ENCODE measurements around the gene RAB3D.
A peak's percentile ranks its signal among the peaks of the same experiment; 100 is the strongest.

Gene RAB3D

DNA sequence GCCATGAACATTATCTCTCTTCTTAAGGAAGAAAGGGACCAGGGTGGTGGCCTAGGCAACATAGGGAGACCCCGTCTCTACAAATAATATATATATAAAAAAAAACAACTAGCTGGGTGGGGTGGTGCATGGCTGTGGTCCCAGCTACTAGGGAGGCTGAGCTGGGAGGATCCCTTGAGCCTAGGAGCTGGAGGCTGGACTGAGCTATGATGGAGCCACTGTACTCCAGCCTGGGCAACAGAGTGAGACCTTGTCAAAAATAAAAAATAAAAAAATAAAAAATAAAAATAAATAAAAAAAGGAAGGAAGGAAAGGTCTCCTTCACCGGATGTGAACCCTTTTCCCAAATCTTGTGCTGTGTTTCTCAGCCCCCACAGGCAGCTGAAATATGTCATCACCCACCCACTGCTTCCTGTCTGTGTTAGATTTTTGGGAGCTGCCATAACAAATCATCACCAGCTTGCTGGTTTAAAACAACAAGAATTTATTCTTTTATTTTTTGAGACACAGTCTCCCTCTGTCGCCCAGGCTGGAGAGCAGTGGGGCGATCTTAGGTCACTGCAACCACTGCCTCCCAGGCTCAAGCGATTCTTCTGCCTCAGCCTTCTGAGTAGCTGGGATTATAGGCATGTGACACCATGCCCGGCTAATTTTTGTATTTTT is 53.0 kb downstream of the RAB3D start:
- Mint-ChIP-seq H3K27ac (no peak overlapping the region), H3K4me1 (no peaks in the 10 kb centered on the region), H3K27me3 (peaks cover 5% of the 10 kb centered on the region), H3K36me3 (no peaks in the 10 kb centered on the region), H3K4me3 (no peak overlapping the region), H3K9me3 (no peaks in the 10 kb centered on the region)
- no peak for ATAC-seq (ENCODE audit: low read depth)
- DNase-seq (ENCODE audit: low spot score in 2 of 2) = no peak

DNA sequence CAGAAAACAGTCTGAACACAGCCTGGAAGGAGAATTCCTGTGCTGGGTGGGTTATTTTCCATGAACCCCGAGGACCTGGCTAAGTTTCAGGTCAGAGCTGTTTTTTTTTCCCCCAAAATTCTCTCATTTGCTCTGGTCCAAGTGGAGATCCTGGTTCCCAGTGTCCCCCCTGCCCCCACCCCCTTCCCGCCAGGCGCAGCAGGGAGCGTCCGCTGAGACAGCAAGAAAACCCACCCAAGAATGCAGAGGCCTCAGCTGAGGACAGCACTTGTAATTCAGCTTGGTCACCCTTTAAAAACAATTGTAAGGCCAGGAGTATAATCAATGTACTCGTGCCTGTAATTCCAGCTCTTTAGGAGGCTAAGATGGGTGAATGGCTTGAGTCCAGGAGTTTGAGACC is 54.9 kb downstream of the RAB3D start:
- H3K9me3 Mint-ChIP-seq = peaks cover 2% of the 10 kb centered on the region
- peaks cover 7% of the 10 kb centered on the region for H3K27me3 Mint-ChIP-seq

DNA sequence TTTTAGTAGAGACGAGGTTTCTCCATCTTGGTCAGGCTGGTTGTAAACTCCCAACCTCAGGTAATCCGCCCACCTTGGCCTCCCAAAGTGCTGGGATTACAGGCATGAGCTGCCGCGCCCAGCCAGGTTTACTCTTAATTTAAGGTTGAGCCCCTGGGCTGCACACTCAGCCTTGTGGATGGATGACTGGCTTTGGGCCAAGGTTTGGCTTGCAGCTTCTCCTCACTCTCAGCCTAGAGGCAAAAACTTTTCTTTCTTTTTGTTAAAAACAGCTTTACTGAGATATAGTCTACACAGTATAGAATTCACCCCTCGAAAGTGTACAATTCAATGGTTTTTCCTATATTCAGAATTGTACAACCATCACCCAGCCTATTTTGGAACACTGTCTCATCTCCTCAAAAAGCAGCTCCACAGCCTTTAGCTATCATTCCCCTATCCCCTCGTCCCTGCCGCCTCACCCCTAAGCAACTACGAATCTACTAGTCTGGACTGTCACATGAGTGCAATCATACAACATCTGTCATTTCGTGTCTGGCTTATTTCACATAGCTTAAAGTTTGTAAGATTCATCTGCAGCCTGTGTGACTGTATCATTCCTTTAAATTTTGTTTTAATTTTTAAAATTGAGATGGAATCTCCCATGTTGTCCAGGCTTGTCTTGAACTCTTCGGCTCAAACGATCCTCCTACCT is 58.0 kb downstream of the RAB3D start:
- DNase-seq (ENCODE audit: low spot score in 2 of 2) (no peak), ATAC-seq (ENCODE audit: low read depth) (no peak)
- Mint-ChIP-seq H3K4me3 (no peak overlapping the region), H3K9me3 (peaks cover 5% of the 10 kb centered on the region), H3K4me1 (peaks cover 3% of the 10 kb centered on the region), H3K36me3 (peaks cover 3% of the 10 kb centered on the region), H3K27me3 (peaks cover 3% of the 10 kb centered on the region), H3K27ac (no peak overlapping the region)

More for the DNA sequence above, 54.9 kb downstream of the RAB3D start:
- ATAC-seq (ENCODE audit: low read depth) (no peak), DNase-seq (ENCODE audit: low spot score in 2 of 2) (no peak)
- Mint-ChIP-seq H3K27ac (no peak overlapping the region), H3K4me1 (peaks cover 3% of the 10 kb centered on the region), H3K36me3 (no peaks in the 10 kb centered on the region), H3K4me3 (no peak overlapping the region)

DNA sequence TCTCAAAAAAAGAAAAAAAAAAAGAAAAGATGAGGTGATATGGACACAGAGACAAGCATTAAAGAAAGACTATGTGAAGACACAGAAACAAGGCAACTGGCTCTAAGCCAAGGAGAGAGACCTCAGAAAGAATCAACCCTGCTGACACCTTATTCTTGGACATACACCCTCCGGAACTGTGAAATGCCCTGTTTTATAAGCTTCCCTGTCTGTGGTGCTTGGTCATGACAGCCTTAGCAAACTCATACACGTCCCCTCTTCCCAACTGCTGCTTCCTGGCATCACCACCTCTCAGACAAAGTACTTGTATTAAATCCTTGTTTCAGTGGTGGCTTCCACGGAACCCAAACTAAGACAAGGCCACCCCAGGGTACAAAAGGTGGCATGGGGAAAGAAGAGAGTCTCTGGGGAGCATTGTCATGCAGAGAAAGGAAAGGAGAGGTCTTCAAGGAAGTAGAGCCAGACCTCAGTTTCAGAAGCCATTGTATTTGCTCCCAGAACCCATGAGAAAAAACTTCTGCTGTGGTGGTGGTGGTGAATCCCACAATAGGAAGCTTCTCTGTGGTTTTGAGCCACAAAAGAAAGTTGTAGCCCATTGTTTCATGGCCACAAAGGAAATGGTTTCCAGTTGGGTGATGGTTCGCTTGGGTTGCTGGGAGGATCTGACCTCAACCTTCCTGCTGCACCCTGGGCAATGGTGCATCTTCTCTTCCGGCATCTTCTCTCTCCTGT is 59.8 kb downstream of the RAB3D start:
- Mint-ChIP-seq H3K9me3 (peaks cover 5% of the 10 kb centered on the region), H3K4me3 (no peak overlapping the region), H3K4me1 (peaks cover 3% of the 10 kb centered on the region), H3K27me3 (peaks cover 3% of the 10 kb centered on the region), H3K27ac (no peak overlapping the region), H3K36me3 (peaks cover 3% of the 10 kb centered on the region)
- ATAC-seq (ENCODE audit: low read depth) (peak; percentile 22), DNase-seq (ENCODE audit: low spot score in 2 of 2) (no peak)

DNA sequence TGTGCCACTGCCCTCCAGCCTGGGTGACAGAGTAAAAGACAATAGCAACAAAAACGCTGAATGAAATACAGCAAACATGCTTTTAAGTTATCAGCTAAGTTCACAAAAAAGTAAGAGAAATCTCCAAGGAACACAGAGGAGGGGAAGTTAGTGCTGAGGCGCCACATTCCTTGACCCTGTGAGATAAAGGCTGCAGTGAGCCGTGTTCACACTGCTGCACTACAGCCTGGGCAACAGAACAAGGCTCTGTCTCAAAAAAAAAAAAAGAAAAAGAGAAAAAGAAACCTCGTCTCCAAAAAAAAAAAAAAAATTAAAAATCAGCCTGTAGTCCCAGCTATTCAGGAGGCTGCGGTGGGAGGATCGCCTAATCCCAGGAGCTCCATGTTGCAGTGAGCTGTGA is 60.8 kb downstream of the RAB3D start:
- peaks cover 3% of the 10 kb centered on the region for H3K27me3 Mint-ChIP-seq
- H3K9me3 Mint-ChIP-seq = peaks cover 5% of the 10 kb centered on the region
- H3K4me1 Mint-ChIP-seq = peaks cover 3% of the 10 kb centered on the region
- peaks cover 3% of the 10 kb centered on the region for H3K36me3 Mint-ChIP-seq
- no peak overlapping the region for H3K4me3 Mint-ChIP-seq
- ATAC-seq (ENCODE audit: low read depth) (no peak), DNase-seq (ENCODE audit: low spot score in 2 of 2) (no peak)
- no peak overlapping the region for H3K27ac Mint-ChIP-seq

DNA sequence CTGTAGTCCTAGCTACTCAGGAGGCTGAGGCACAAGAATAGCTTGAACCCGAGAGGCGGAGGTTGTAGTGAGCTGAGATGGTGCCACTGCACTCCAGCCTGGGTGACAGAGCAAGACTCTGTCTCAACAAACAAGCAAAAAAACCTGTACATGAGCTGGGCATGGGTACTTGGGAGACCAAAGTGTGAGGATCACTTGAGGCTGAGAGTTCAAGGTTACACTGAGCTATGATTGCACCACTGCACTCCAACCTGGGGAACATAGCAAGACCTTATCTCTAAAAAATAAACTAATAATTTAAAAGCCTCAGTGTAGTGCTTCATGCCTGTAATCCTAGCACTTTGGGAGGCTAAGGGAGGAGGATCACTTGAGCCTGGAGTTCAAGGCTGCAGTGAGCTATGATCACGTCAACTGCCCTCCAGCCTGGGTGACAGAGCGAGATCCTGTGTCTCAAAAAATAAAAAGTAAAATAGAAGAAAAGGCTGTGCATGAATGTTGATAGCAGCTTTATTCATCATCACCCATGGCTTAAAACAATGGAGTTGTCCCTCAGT is 64.8 kb downstream of the RAB3D start:
- Mint-ChIP-seq H3K27ac (no peak overlapping the region), H3K4me1 (peaks cover 2% of the 10 kb centered on the region), H3K36me3 (peaks cover 4% of the 10 kb centered on the region), H3K9me3 (peaks cover 4% of the 10 kb centered on the region), H3K27me3 (peaks cover 2% of the 10 kb centered on the region), H3K4me3 (no peak overlapping the region)
- DNase-seq (ENCODE audit: low spot score in 2 of 2) (no peak), ATAC-seq (ENCODE audit: low read depth) (no peak)

DNA sequence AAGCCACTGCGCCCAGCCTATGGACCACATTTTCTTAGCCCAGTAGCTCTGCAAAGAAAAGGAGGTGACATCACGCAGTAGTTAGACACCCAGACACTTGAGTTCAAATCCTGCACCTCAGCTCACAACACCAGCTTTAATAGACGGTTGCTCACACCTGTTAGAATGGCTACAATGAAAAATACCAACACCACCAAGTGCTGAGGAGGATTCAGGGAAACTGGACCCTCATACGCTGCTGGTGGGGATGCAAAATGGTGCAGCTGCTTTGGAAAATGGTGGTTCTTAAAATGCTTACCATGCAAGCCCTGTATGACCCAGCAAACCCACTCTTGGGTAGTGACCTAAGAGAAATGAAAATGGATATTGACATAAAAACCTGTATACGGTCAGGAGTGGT is 65.5 kb downstream of the RAB3D start:
- ATAC-seq (ENCODE audit: low read depth) (no peak), DNase-seq (ENCODE audit: low spot score in 2 of 2) (no peak)
- peaks cover 3% of the 10 kb centered on the region for H3K27me3 Mint-ChIP-seq
- H3K36me3 Mint-ChIP-seq = peaks cover 4% of the 10 kb centered on the region
- H3K9me3 Mint-ChIP-seq = peaks cover 2% of the 10 kb centered on the region
- no peaks in the 10 kb centered on the region for H3K4me1 Mint-ChIP-seq
- no peak overlapping the region for H3K4me3 Mint-ChIP-seq
- H3K27ac Mint-ChIP-seq = no peak overlapping the region

DNA sequence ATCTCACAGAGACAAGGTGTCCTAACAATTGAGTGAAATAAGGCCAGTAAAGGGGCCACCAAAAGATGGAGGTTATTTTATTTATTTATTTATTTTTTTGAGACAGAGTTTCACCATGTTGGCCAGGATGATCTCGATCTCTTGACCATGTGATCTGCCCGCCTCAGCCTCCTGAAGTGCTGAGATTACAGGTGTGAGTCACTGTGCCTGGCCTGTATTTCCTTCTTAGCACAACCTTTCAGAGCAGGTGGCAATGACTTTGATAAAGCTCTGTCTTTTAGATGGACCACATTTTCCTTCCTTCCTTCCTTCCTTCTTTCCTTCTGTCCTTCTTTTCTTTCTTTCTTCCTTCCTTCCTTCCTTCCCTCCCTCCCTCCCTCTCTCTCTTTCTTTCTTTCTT is 66.2 kb downstream of the RAB3D start:
- no peak for ATAC-seq (ENCODE audit: low read depth)
- Mint-ChIP-seq H3K9me3 (peaks cover 2% of the 10 kb centered on the region), H3K4me1 (no peaks in the 10 kb centered on the region), H3K4me3 (no peak overlapping the region), H3K36me3 (peaks cover 4% of the 10 kb centered on the region), H3K27me3 (peaks cover 6% of the 10 kb centered on the region), H3K27ac (no peak overlapping the region)
- no peak for DNase-seq (ENCODE audit: low spot score in 2 of 2)

Measured in memory B cell (primary cell).